HG02943 (cell line): ENCODE results near the gene LZTFL1.

Experiments
- ATAC-seq: cut with Tn5 transposase; IDR thresholded peaks from one replicate; pipeline ENCODE4 v1.9.1; 2021; ENCODE audit warnings: mild to moderate bottlenecking, low read depth, moderate library complexity; ENCODE audit not compliant: unreplicated experiment

LZTFL1 gene

DNA sequence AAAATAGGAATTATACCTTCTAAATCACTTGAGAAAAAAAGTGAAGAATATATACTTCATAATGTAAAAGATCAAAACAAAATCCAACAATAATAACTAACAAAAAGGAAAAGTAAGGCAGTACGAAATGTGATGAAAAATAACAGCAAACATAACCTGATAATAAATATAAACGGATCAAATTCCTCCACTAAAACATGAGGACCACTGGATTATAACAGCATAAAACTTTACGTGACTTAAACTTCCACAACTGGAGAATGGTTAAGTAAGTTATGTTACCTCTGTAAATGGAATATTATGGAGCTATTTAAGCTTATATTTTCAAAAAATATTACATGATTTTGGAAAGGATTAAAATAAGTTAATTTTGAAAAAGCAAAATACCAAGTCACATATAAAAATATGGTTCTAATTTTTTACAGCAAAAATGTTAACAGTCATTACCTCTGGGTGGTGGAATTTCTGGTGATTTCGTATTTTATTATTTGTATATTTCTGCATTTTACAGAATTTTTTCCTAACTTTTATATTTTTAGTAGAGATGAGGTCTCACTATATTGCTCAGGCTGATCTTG lies 52.6 kb downstream of the LZTFL1 start:
- ATAC-seq: no peak

GRCh38 chr3:45787551-45787950 lies 54.4 kb downstream of the LZTFL1 start:
- ATAC-seq: no peak

GRCh38 chr3:45786801-45787495 lies 55.0 kb downstream of the LZTFL1 start:
- ATAC-seq: no peak

DNA sequence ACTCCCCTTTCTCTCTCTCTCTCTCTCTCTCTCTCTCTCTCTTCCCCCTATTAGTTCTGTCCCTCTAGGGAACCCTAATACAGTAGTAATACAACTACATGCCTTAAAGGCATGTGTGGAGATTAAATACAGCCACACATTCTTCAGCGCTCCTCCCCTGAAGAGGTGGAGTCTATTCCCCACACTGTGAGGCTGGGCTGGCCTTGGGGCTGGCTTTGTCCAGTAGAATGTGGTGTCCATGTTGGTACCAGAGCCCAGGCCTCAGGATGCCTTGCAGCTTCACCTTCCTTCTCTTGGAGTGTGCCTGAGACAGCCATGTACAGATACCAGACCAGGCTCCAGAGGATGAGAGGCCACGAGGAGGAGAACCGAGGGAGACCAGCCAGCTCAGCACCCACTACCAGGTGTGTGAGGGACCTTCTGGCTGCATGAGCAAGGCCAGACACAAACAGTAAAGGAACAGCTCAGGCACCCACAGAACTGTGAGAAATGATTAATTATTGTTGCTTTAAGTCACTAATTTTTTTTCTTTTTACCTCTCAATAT lies 56.2 kb downstream of the LZTFL1 start:
- ATAC-seq: no peak

- ATAC-seq: no peak
Observed at GRCh38 chr3:45783667-45784066, 58.3 kb downstream of the LZTFL1 start.

DNA sequence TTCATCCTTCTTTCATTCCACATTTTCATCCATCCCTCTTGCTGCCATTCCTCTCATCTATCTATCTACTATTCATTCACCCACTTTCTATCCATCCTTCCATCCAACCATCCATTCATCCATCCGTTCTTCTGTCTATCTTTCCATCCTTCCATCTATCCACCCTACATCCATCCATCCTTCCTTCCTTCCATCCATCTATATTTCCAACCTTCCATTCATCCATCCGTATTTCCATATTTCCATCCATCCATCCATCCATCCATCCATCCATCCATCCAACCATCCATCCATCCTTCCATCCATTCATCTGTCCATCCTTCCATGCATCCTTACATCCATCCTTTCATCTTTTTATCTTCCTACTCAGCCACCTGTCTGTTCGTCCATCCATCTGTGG lies 59.5 kb downstream of the LZTFL1 start:
- no peak for ATAC-seq

DNA sequence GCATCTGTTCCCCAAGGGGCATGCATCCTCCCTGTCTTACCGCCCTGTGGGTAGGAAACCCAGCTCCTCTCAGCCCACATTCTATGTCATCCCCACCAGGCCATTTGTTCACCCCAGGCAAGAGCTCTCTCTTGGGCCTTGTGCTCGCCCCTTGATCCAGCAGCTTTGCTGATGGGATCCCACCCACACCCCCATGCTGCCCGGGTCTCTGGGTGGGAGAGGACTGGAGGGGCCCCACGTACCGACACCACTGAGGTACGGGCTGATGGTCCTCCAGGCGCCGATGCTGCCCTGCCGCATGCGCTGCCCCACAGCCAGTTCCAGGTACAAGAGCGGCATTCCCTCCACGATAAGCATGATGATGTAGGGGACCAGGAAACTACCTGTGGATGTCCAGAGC lies 60.1 kb downstream of the LZTFL1 start:
- ATAC-seq: no peak

GRCh38 chr3:45781271-45781670 lies 60.6 kb downstream of the LZTFL1 start:
- ATAC-seq: no peak

- ATAC-seq: no peak
Observed at GRCh38 chr3:45779746-45780735, 61.9 kb downstream of the LZTFL1 start.

DNA sequence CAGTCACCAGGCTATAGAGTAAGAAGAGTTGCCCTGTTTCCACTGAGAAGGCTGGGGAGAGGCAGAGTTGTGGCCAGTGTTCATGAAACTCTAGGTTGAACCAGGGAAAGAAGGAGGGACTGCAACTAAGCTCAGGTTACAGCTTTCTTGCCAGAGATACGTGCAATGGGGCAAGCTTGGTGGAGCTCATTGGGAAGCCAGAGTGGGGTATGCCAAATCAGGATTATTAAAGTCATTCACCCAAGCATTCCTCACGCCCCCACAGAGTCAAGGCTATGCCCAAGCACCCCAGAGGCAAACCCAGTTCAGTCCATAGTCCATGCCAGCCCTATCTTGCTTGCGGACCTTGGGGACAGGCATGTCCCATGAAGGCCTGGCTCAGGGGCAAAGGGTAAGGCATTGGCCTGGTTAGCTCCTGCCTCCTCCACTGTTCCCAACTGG lies 63.1 kb downstream of the LZTFL1 start:
- ATAC-seq: no peak

DNA sequence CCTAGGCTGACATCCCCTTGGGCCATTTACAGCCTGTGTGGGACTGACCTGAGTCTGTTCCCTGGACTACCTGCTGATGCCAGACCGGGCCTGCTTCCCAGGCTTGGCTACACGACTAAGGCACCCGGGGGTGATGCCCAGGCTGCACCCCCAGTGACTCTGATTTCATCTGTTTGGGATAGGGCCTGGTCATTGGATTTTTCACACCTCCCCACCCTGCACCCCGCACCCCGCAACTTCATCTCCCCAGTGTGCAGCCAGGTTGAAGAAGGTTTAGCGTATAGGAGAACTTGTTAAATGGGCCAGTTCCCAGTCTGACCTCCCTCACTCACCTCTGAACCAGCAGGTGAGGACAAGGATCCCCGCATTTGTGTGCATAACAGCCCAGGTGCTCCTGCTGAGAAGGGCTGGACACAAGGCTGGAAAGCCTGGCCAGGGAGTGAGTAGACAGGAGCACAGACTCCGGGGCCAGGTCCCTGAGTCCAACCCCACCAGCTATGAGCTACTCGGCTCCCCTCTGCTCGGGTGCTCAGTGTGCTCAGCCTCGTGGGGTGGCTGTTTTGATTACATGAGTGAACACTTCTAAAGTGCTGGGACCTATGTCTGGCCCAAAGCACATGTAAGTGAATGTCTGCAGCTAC lies 64.1 kb downstream of the LZTFL1 start:
- no peak for ATAC-seq

DNA sequence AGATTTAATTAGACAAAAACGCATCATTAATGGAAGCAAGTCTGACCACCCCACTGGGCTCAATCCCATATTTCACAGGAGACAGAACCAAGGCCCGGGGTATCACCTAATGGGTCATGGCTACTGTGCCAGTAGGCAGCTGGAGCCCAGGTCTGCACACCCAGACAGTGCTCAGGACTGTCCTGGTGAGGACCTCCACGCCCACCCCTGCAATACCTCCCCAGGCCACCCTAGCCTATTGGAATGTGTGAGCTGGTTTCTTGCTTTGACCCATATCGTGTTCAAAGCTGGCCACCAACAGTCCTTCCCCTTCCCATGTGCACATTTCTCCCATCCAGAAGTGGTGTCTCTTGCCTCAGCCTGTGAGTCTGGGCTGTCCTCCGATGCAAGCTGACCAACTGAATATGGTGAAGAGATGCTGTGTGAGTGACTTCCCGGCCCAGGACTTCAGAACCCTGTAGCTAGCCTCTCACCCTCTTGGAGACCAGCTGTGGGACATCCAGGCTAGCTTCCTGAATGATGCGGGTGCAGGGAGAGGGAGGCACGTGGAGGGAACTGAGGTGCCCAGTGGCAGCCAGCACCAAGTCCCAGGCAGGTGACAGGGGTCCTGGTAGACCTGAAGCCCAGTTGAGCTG lies 64.7 kb downstream of the LZTFL1 start:
- ATAC-seq: no peak

- no peak for ATAC-seq
Observed at GRCh38 chr3:45776611-45777010, 65.3 kb downstream of the LZTFL1 start.

- ATAC-seq: no peak
Observed at GRCh38 chr3:45776301-45776595, 65.7 kb downstream of the LZTFL1 start.

DNA sequence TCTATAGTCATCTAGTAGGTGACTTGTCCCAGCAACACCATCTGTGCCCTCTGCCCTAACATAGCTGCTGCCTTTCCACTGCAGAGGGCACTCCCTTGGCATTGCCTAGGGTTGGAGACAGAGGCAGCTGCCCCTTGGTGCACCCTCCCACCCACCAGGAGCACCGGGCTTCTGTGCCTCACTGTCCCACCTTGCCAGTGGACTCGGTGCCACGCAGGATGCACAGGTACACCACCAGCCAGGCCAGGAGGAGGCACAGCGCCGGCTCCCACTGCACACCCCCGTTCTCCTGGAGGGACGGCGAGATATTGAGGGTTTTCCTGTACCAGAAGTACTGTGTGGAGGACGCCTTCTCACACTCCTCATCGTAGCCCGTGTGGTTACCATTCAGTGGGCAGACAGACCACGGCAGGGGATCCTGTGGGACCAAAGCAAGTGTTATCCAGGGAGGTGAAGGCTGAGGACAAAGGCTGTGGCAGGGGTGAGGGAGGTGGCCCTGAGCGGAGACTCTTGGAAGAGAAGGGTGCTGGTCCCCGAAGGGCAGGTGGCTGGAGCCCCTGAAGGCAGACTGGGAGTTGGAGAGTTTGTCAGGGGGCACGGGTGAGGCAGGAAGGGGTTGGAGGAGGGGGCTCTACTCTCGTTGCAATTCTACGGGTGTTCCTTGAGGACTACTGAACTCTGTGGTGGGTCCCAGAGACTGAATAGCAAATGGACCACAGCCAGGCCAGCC lies 66.2 kb downstream of the LZTFL1 start:
- no peak for ATAC-seq

DNA sequence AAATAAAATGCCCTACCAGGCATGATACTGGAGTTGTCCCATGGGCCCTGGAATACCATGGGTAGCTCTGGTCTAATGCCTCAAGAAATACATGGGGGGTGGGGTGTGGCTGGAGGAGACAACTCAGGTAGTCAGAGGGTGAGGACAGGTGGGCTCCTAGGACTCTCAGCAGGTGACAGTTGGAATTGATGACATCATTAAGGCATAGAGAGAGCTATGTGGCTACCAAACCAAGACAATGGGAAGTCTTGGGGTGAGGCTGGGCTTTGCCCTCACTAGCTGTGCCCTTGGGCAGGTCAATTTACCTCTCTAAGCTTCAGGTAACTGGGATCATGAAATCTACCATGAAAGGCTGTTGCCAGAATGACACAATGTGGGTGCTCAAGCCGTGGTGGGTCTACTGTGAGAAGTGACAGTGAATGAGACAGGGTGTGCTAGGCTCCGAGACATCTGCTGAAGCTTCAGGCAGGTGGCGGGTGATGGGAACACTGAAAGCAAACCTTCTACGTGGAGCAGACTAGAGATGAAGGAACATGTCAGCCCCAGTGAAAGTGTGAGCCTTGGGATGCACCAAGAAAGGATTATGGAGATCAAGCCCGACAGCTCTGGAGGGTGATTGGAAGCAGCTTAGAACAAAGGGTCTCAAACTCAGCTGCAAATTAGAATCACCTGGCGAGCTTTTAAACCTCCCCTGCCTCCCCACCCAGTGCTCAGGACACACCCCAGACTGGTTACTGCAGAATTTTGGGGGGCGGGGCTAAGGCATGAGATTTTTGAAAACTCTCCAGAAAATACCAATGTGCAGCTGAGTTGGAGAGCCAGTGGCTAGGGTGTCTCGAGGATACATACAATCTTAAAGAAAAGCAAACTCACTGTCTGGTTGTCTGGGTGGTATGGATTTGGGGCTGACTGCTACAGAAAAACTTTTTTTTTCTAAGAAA lies 67.1 kb downstream of the LZTFL1 start:
- ATAC-seq: no peak

- no peak for ATAC-seq
Observed at GRCh38 chr3:45773714-45774449, 68.0 kb downstream of the LZTFL1 start.
